SU-DHL-6 (cell line): ENCODE measurements around the gene DHFR.

Experiments used
- H2AFZ ChIP-seq: fragments of 200-600 bp; sonication (generic); 2 replicates; pipeline ENCODE4 v1.6.1; 2014; ENCODE audit warnings: low read depth, mild to moderate bottlenecking, moderate library complexity, mixed read lengths, antibody characterized with exemption, low read length; ENCODE audit not compliant: severe bottlenecking
- H3F3A ChIP-seq: fragments of 200-600 bp; shearing (Covaris generic); 2 replicates; pipeline ENCODE4 v1.6.0; 2016; ENCODE audit warnings: antibody characterized with exemption, mild to moderate bottlenecking; ENCODE audit not compliant: insufficient read depth
- H3K27ac ChIP-seq: fragments of 200-600 bp; sonication (generic); 2 replicates; pipeline ENCODE4 v1.5.1; 2016; ENCODE audit warnings: low read depth, mild to moderate bottlenecking, low read length, moderate library complexity, mixed read lengths
- H3K27me3 ChIP-seq: fragments of 200-600 bp; sonication (generic), shearing (Covaris generic); 2 replicates; pipeline ENCODE4 v1.6.0; 2014; ENCODE audit warnings: mild to moderate bottlenecking, low read length
- H3K36me3 ChIP-seq: fragments of 200-600 bp; sonication (generic); 2 replicates; pipeline ENCODE4 v1.6.1; 2014; ENCODE audit warnings: mild to moderate bottlenecking, low read length, mixed read lengths
- H3K4me2 ChIP-seq: fragments of 300-600, 200-600 bp; shearing (Covaris generic), sonication (generic); 2 replicates; pipeline ENCODE4 v1.6.0; 2014; ENCODE audit warnings: low read length, low read depth, mild to moderate bottlenecking; ENCODE audit not compliant: poor library complexity, severe bottlenecking
- H3K4me3 ChIP-seq: fragments of 200-600 bp; sonication (generic); 2 replicates; pipeline ENCODE4 v1.5.1; 2014; ENCODE audit warnings: antibody characterized with exemption, low read length, mild to moderate bottlenecking, mixed read lengths; ENCODE audit not compliant: insufficient read depth, poor library complexity, severe bottlenecking
- H3K79me2 ChIP-seq: fragments of 200-600 bp; sonication (generic); 2 replicates; pipeline ENCODE4 v1.6.1; 2014; ENCODE audit warnings: mild to moderate bottlenecking, low read length, moderate library complexity; ENCODE audit not compliant: insufficient read depth
- H3K9ac ChIP-seq: fragments of 200-600 bp; sonication (generic); 2 replicates; pipeline ENCODE4 v1.7.0; 2014; ENCODE audit warnings: mild to moderate bottlenecking, low read length
- H3K9me2 ChIP-seq: fragments of 200-600 bp; sonication (generic); replicated peaks from 2 replicates; pipeline ENCODE4 v1.6.1; 2014; ENCODE audit warnings: low read length; ENCODE audit not compliant: insufficient read depth
- H3K9me3 ChIP-seq: fragments of 200-600 bp; sonication (generic); 2 replicates; pipeline ENCODE4 v1.6.1; 2014; ENCODE audit warnings: low read length, mixed read lengths; ENCODE audit not compliant: insufficient read depth
- H4K20me1 ChIP-seq: fragments of 200-600 bp; sonication (generic); 2 replicates; pipeline ENCODE4 v1.6.1; 2014; ENCODE audit warnings: low read depth, mild to moderate bottlenecking, antibody characterized with exemption, low read length, moderate library complexity, mixed read lengths
- EZH2phosphoT487 ChIP-seq: fragments of 200-600 bp; sonication (generic), shearing (Covaris generic); conservative IDR thresholded peaks from 2 replicates; pipeline ENCODE4 v1.6.1; 2018; ENCODE audit warnings: mild to moderate bottlenecking, antibody characterized with exemption, low read length, moderate library complexity, mixed read lengths
- TF ChIP-seq, protein P1 (sequence below): fragments of 200-600 bp; sonication (generic); IDR thresholded peaks from one replicate; pipeline ENCODE4 v1.5.1; 2017; ENCODE audit warnings: antibody characterized with exemption, mild to moderate bottlenecking, low read length, moderate library complexity; ENCODE audit not compliant: insufficient read depth, poor library complexity, severe bottlenecking

The DHFR gene

DNA sequence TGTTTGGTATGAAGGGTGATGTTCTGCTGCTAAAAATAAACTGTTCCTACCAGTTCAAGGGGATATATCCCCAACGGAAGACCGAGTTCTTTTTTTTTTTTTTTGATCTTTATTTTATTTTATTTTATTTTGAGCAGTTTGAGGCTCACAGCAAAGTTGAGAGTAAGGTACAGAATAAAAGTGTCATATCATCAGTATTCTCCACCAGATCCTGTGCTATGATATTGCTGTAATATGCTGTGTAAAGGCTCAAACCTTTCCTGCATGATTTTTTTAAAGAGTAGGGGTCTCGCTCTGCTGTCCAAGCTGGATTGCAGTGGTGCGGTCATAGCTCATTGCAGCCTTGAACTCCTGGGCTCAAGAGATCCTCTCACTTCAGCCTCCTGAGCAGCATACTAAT is 34.8 kb upstream of the DHFR start:
- Histone ChIP-seq H3K79me2 (peaks cover 13% of the 10 kb centered on the region), H3K36me3 (peaks cover 7% of the 10 kb centered on the region; the same call in 1 of the 2 replicates), H3K9me2 (no peaks in the 10 kb centered on the region), H3K27ac (no peak overlapping the region), H3F3A (peaks cover 11% of the 10 kb centered on the region; the same call in 1 of the 2 replicates), H3K27me3 (no peaks in the 10 kb centered on the region), H2AFZ (no peak overlapping the region), H3K4me3 (no peak overlapping the region), H3K9me3 (no peaks in the 10 kb centered on the region), H3K4me2 (no peak overlapping the region), H4K20me1 (no peaks in the 10 kb centered on the region), H3K9ac (no peak overlapping the region)
- TF ChIP-seq EZH2phosphoT487: no peak
- TF ChIP-seq, protein P1, sequence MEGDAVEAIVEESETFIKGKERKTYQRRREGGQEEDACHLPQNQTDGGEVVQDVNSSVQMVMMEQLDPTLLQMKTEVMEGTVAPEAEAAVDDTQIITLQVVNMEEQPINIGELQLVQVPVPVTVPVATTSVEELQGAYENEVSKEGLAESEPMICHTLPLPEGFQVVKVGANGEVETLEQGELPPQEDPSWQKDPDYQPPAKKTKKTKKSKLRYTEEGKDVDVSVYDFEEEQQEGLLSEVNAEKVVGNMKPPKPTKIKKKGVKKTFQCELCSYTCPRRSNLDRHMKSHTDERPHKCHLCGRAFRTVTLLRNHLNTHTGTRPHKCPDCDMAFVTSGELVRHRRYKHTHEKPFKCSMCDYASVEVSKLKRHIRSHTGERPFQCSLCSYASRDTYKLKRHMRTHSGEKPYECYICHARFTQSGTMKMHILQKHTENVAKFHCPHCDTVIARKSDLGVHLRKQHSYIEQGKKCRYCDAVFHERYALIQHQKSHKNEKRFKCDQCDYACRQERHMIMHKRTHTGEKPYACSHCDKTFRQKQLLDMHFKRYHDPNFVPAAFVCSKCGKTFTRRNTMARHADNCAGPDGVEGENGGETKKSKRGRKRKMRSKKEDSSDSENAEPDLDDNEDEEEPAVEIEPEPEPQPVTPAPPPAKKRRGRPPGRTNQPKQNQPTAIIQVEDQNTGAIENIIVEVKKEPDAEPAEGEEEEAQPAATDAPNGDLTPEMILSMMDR: no peak

- Histone ChIP-seq H3K9ac (no peak overlapping the region), H3K36me3 (peaks cover 7% of the 10 kb centered on the region; the same call in 1 of the 2 replicates), H4K20me1 (no peaks in the 10 kb centered on the region), H3K9me2 (no peaks in the 10 kb centered on the region), H3K79me2 (peaks cover 13% of the 10 kb centered on the region), H2AFZ (no peak overlapping the region), H3K27me3 (no peaks in the 10 kb centered on the region), H3K4me3 (no peak overlapping the region), H3F3A (peaks cover 11% of the 10 kb centered on the region; the same call in 1 of the 2 replicates), H3K27ac (no peak overlapping the region), H3K9me3 (no peaks in the 10 kb centered on the region), H3K4me2 (no peak overlapping the region)
- no peak for TF ChIP-seq EZH2phosphoT487
- TF ChIP-seq, protein P1: no peak
Measured at GRCh38 chr5:80688648-80689420, 34.1 kb upstream of the DHFR start.

DNA sequence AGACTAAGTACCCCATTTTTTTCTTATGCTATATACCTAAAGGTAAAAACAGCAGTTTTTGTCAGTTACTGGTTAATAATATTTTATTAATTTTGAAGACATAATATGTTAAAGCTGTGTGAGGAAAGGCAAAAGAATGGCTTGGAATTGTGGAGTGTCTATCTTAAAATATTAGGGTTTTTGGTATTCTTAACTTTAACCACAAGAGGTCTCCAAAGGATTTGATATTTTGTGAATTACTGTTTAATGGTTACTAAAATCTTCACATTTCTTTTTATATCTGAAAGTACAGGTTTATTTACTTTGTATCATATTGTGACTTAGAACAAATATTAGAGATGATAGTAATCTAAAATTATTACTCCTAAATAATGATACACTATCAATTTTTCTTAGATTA is 32.0 kb upstream of the DHFR start:
- no peaks in the 10 kb centered on the region for H3K27me3 ChIP-seq
- peaks cover 21% of the 10 kb centered on the region for H3K36me3 ChIP-seq
- H3K4me3 ChIP-seq: no peak overlapping the region
- H3F3A ChIP-seq: peaks cover 11% of the 10 kb centered on the region; the same call in 1 of the 2 replicates
- peaks cover 13% of the 10 kb centered on the region for H3K79me2 ChIP-seq
- no peaks in the 10 kb centered on the region for H4K20me1 ChIP-seq
- H3K9ac ChIP-seq: no peak overlapping the region
- H3K9me2 ChIP-seq: no peaks in the 10 kb centered on the region
- H3K27ac ChIP-seq: no peak overlapping the region
- TF ChIP-seq, protein P1: peak; percentile 11
- no peak for TF ChIP-seq EZH2phosphoT487
- no peak overlapping the region for H3K4me2 ChIP-seq
- H2AFZ ChIP-seq: no peak overlapping the region
- no peaks in the 10 kb centered on the region for H3K9me3 ChIP-seq
